ENCODE results near the gene RUNX2. TPM values are rescaled to one million over a fixed set of nuclear protein-coding genes. Genes with fewer than 3 reads are reported as not detected.

RUNX2 gene
- total and polyA plus RNA-seq, 2 of the 8 experiments (the other 6 are each of a cell fraction or from before 2014, with no cell fraction given): 0.26 to 1.2 TPM

GRCh38 chr6:45702849-45703739 lies 375.0 kb downstream of the RUNX2 start (continued):
- TF ChIP-seq CHD7 (IDR thresholded peaks at IDR 0.05; ENCODE audit: insufficient replicate concordance, low read length): no peak
- TF ChIP-seq CREB1 (IDR thresholded peaks at IDR 0.05): no peak
- no peak for TF ChIP-seq KDM4A (IDR thresholded peaks at IDR 0.05; ENCODE audit: low read depth, low read length, severe bottlenecking)
- no peak for TF ChIP-seq MAX (IDR thresholded peaks at IDR 0.05)
- no peak for TF ChIP-seq SAP30 (IDR thresholded peaks at IDR 0.05; ENCODE audit: insufficient read depth, insufficient replicate concordance, low read length)
- TF ChIP-seq SIRT6 (IDR thresholded peaks at IDR 0.05; ENCODE audit: low read length): no peak
- TF ChIP-seq KDM5A (IDR thresholded peaks at IDR 0.05; ENCODE audit: low read length): no peak

All from H1 (cell line).